ENCODE results near the gene FAM187B. TPM values are rescaled to one million over a fixed set of nuclear protein-coding genes. Genes with fewer than 3 reads are reported as not detected.

The FAM187B gene
- total RNA-seq, 1 donor from 2014 or later, result not detected

DNA sequence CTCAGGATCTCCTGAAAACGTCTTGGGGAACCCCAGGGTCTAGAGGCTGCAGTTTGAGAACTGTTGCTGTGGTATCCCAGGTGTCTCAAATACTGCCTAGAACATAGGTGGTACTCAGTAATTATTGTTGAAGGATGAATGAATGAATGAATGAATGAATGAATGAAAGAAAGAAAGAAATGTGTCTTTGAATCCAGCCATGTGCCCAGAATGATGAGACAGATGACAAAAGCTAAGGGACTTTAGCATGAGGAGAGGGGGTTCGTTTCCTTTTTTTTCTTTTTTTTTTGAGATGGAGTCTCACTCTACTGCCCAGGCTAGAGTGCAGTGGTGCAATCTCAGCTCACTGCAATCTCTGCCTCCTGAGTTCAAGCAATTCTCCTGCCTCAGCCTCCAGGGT is 28.0 kb upstream of the FAM187B start:
- FAIRE-seq (no peak), DNase-seq (ENCODE audit: low read depth) (no peak)
- H3K9ac ChIP-seq (ENCODE audit: low read length), result no peak overlapping the region
- H3K4me2 ChIP-seq (ENCODE audit: low read length), result no peak overlapping the region
- no peaks in the 10 kb centered on the region for H3K79me2 ChIP-seq (ENCODE audit: insufficient read depth, low read length)
- H3K36me3 ChIP-seq (ENCODE audit: insufficient read depth, low read length), result no peaks in the 10 kb centered on the region
- H3K9me3 ChIP-seq (ENCODE audit: insufficient read depth, low read depth, low read length), result no peaks in the 10 kb centered on the region
- H3K9me3 Mint-ChIP-seq (ENCODE audit: unreplicated experiment), result no peaks in the 10 kb centered on the region
- H3K4me1 Mint-ChIP-seq (ENCODE audit: low read depth, unreplicated experiment), result no peaks in the 10 kb centered on the region
- H4K20me1 ChIP-seq (ENCODE audit: insufficient read depth, low read length), result no peaks in the 10 kb centered on the region
- H3K27me3 ChIP-seq (ENCODE audit: insufficient read depth, low read length), result peaks cover 2% of the 10 kb centered on the region
- H3K4me3 ChIP-seq (ENCODE audit: insufficient read depth, low read depth, low read length), result no peak overlapping the region
- no peaks in the 10 kb centered on the region for H3K4me1 ChIP-seq (ENCODE audit: insufficient read depth, low read length)
- no peak overlapping the region for H3K4me3 Mint-ChIP-seq (ENCODE audit: unreplicated experiment)
- peaks cover 2% of the 10 kb centered on the region for H3K36me3 Mint-ChIP-seq (ENCODE audit: low read depth, unreplicated experiment)
- TF ChIP-seq EZH2 (IDR thresholded peaks at IDR 0.05; ENCODE audit: insufficient read depth, low read length), result no peak
- no peak for TF ChIP-seq CTCF (IDR thresholded peaks at IDR 0.05; ENCODE audit: insufficient read depth, low read depth, low read length)
- H3K27me3 Mint-ChIP-seq (ENCODE audit: low read depth, unreplicated experiment), result no peaks in the 10 kb centered on the region
- no peak overlapping the region for H2AFZ ChIP-seq (ENCODE audit: low read depth, low read length)
- H3K27ac ChIP-seq (ENCODE audit: low read depth, low read length), result no peak overlapping the region
- H3K27ac Mint-ChIP-seq (ENCODE audit: unreplicated experiment), result no peak overlapping the region

- no peak for FAIRE-seq
- no peak for DNase-seq (ENCODE audit: low read depth)
Measured at GRCh38 chr19:35254341-35255297, 26.1 kb upstream of the FAM187B start.

More at GRCh38 chr19:35254341-35255297, 26.1 kb upstream of the FAM187B start:
- Histone ChIP-seq H3K27me3 (ENCODE audit: insufficient read depth, low read length) (peaks cover 9% of the 10 kb centered on the region), H3K79me2 (ENCODE audit: insufficient read depth, low read length) (no peaks in the 10 kb centered on the region), H3K4me1 (ENCODE audit: insufficient read depth, low read length) (no peaks in the 10 kb centered on the region), H3K36me3 (ENCODE audit: insufficient read depth, low read length) (no peaks in the 10 kb centered on the region), H3K4me2 (ENCODE audit: low read length) (no peak overlapping the region), H3K9me3 (ENCODE audit: insufficient read depth, low read depth, low read length) (no peaks in the 10 kb centered on the region), H2AFZ (ENCODE audit: low read depth, low read length) (no peak overlapping the region), H4K20me1 (ENCODE audit: insufficient read depth, low read length) (no peaks in the 10 kb centered on the region), H3K9ac (ENCODE audit: low read length) (no peak overlapping the region), H3K4me3 (ENCODE audit: insufficient read depth, low read depth, low read length) (no peak overlapping the region), H3K27ac (ENCODE audit: low read depth, low read length) (no peak overlapping the region)
- Mint-ChIP-seq H3K36me3 (ENCODE audit: low read depth, unreplicated experiment) (peaks cover 2% of the 10 kb centered on the region), H3K9me3 (ENCODE audit: unreplicated experiment) (no peaks in the 10 kb centered on the region), H3K4me1 (ENCODE audit: low read depth, unreplicated experiment) (no peaks in the 10 kb centered on the region), H3K4me3 (ENCODE audit: unreplicated experiment) (no peak overlapping the region), H3K27ac (ENCODE audit: unreplicated experiment) (no peak overlapping the region), H3K27me3 (ENCODE audit: low read depth, unreplicated experiment) (peaks cover 13% of the 10 kb centered on the region)
- TF ChIP-seq CTCF (IDR thresholded peaks at IDR 0.05; ENCODE audit: insufficient read depth, low read depth, low read length) (no peak), EZH2 (IDR thresholded peaks at IDR 0.05; ENCODE audit: insufficient read depth, low read length) (no peak)

Data from astrocyte (in vitro differentiated cells and primary cell).